Heart left ventricle (tissue), 16 donors: ENCODE measurements around the gene CDK5. TPM values are rescaled to one million over a fixed set of nuclear protein-coding genes. Genes with fewer than 3 reads are reported as not detected.

Experiments used
- ATAC-seq, 4 donors: fragments of 200-7000 bp; cut with Tn5 transposase; one replicate each; pipeline ENCODE4 v1.9.1; 2020 to 2022; ENCODE audit warnings: moderate library complexity in 4 of 4, mild to moderate bottlenecking in 3 of 4, moderate number of reproducible peaks in 1 of 4
- DNase-seq, 5 donors: peaks; one replicate each; pipeline ENCODE4 v3.0.0-alpha.2; 2020
- H3K27ac ChIP-seq, 12 donors: fragments of 200-600 bp; sonication (generic) in 4 of 12; one replicate each; pipeline versions ENCODE4 v1.5.0 to v1.8.0; 2016 to 2022; ENCODE audit warnings: mild to moderate bottlenecking in 2 of 12
- H3K27me3 ChIP-seq, 9 donors: fragments of 200-600 bp; sonication (generic) in 2 of 9; one replicate each; pipeline versions ENCODE4 v1.5.1 to v1.8.0; 2016 to 2022; ENCODE audit warnings: mild to moderate bottlenecking in 3 of 9
- H3K36me3 ChIP-seq, 9 donors: fragments of 200-600 bp; sonication (generic) in 2 of 9; one replicate each; pipeline versions ENCODE4 v1.5.0 to v1.8.0; 2018 to 2022; ENCODE audit warnings: mild to moderate bottlenecking in 2 of 9
- H3K4me1 ChIP-seq, 12 donors: fragments of 200-600 bp; sonication (generic) in 4 of 12; one replicate each; pipeline versions ENCODE4 v1.5.0 to v1.8.0; 2016 to 2022; ENCODE audit warnings: mild to moderate bottlenecking in 3 of 12
- H3K4me3 ChIP-seq, 12 donors: fragments of 200-600 bp; sonication (generic) in 4 of 12; one replicate each; pipeline versions ENCODE4 v1.5.0 to v1.8.0; 2017 to 2022; ENCODE audit warnings: mild to moderate bottlenecking in 9 of 12, moderate library complexity in 4 of 12
- H3K9me3 ChIP-seq, 12 donors: fragments of 200-600 bp; sonication (generic) in 4 of 12; one replicate each; pipeline versions ENCODE4 v1.5.0 to v1.8.0; 2016 to 2022; ENCODE audit warnings: mild to moderate bottlenecking in 1 of 12
- POLR2A ChIP-seq, 2 donors: fragments of 450-650 bp; IDR thresholded peaks; one replicate each; pipeline ENCODE4 v1.6.1; 2017; ENCODE audit warnings: antibody characterized with exemption in 2 of 2, mild to moderate bottlenecking in 2 of 2, moderate library complexity in 2 of 2
- WGBS, 4 donors: extraction: QIAGEN DNeasy Blood & Tissue Kit in 2 of 4; methylation state at CpG; one replicate each; pipeline versions ENCODE4 v1.1.5 to v1.1.7; 2013 to 2018; 5-methylcytosine and 5-hydroxymethylcytosine counted together
- intact Hi-C, 10 donors: fragments of 100-400 bp; cut with DNase I; formaldehyde crosslinking; loops; one replicate each; pipeline versions ENCODE4 v1.11.1 to v1.14.2; 2022
- polyA plus RNA-seq, 2 donors: library from polyadenylated mRNA; stranded (reverse); fragments of 200-250 nt; gene quantifications; one replicate each; pipeline ENCODE4 v1.2.3, GENCODE V29; 2013
- total RNA-seq, 9 donors: library from RNA; depleted of rRNA in 2 of 9; stranded (reverse); fragments of >200 nt in 2 of 9; fragmentation: NEBNext Ultra II Directional in 3 of 9; extraction: Animal tissue kit (Norgen Biotek cat#: 25700) in 3 of 9; gene quantifications; one replicate each; pipeline versions ENCODE4 v1.1.0 to v1.2.4, GENCODE V29; 2016 to 2023
- TF ChIP-seq, protein P1 (sequence below), 12 donors: fragments of 200-600 bp; sonication (generic) in 4 of 12; IDR thresholded peaks; one replicate each; pipeline versions ENCODE4 v1.5.0 to v1.8.0; 2018 to 2022; ENCODE audit warnings: antibody characterized with exemption in 12 of 12, mild to moderate bottlenecking in 5 of 12
- donor health status: ischemic (EF 13 %, LVEDD 7.1; RV severe dilation, severe dysfunction).
- donor health status: healthy with polysubstance abuse.
- donor health status: DM: no; HTN: yes; CAD: no.
- donor health status: DM: no; HTN: no; CAD: no.
- donor health status: ischemic (EF 25% LVEDD 6.9; RV normal size, moderate dysfunction).
- donor health status: ischemic (EF 25% LVEDD 5.7; RV mildly dilated, moderate dysfunction).
- donor health status: healthy.
- donor health status: DM: yes; HTN: yes; CAD: no.
- donor health status: ischemic (EF 35%, LVEDD 5.7; RV mildly dilated, moderate dysfunction).
- donor health status: nonischemic (EF 11% LVEDD 7.7; RV severe dilation, severe dysfunction).
- donor health status: DM: yes; HTN: yes; CAD: no.
- donor health status: PGD.
- donor health status: ischemic (EF 29% LVEDD 5.4; RV normal size, mild dysfunction).
- donor health status: nonischemic (EF 23%, LVEDD 6.1; RV moderate dilation, normal function).

Gene CDK5
- total and polyA plus RNA-seq, 11 donors: 5.6 to 13.7 (median 7.6) TPM

DNA sequence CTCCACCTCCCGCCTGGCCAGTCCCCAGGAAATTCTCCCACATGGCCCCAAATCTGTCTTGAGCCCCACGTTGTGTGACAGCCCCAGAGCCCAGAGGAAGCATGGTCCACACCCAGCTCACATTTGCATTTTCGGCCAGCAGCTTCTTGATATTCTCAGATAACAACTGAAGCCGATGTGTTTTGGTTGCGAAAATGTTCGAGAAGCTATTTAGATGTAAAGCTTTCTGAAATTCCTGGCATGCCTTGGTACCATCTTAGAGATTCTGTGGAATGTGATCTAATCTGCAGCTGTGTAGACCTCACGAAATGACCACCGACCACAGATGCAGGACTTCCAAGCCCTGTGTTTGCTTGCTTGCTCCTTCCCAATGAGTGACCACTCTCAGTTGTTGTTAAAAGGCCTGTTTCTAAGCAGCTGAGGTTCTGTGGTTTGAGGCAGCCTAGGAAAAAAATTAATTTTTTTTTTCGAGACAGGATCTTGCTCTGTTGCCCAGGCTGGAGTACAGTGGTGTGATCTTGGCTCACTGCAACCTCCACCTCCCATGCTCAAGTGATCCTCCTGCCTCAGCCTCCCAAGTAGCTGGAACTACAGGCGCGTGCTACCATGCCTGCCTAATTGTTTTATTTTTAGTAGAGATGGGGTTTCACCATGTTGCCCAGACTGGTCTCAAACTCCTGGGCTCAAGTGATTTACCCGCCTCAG is 10.5 kb upstream of the CDK5 start:
- Histone ChIP-seq H3K36me3 (peaks cover 0 to 97% (median 90%) of the 10 kb centered on the region in 9 donors), H3K27me3 (no peaks in the 10 kb centered on the region), H3K4me3 (no peak overlapping the region), H3K9me3 (no peaks in the 10 kb centered on the region), H3K27ac (no peak overlapping the region), H3K4me1 (peaks cover 0 to 6% (median 3%) of the 10 kb centered on the region in 12 donors)
- DNase-seq: no peak
- intact Hi-C loops: loop anchor here in 1 of 10 donors (10.0 kb wide), 1 partner anchor 47 kb away; no protein-coding TSS in a partner anchor
- TF ChIP-seq, protein P1, sequence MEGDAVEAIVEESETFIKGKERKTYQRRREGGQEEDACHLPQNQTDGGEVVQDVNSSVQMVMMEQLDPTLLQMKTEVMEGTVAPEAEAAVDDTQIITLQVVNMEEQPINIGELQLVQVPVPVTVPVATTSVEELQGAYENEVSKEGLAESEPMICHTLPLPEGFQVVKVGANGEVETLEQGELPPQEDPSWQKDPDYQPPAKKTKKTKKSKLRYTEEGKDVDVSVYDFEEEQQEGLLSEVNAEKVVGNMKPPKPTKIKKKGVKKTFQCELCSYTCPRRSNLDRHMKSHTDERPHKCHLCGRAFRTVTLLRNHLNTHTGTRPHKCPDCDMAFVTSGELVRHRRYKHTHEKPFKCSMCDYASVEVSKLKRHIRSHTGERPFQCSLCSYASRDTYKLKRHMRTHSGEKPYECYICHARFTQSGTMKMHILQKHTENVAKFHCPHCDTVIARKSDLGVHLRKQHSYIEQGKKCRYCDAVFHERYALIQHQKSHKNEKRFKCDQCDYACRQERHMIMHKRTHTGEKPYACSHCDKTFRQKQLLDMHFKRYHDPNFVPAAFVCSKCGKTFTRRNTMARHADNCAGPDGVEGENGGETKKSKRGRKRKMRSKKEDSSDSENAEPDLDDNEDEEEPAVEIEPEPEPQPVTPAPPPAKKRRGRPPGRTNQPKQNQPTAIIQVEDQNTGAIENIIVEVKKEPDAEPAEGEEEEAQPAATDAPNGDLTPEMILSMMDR (IDR thresholded peaks at IDR 0.05): no peak
- no peak for TF ChIP-seq POLR2A (IDR thresholded peaks at IDR 0.05)
- 78 to 85% (median 82%) methylated on average over 12 of the region's 12 CpGs for WGBS, 4 donors
- ATAC-seq: no peak

DNA sequence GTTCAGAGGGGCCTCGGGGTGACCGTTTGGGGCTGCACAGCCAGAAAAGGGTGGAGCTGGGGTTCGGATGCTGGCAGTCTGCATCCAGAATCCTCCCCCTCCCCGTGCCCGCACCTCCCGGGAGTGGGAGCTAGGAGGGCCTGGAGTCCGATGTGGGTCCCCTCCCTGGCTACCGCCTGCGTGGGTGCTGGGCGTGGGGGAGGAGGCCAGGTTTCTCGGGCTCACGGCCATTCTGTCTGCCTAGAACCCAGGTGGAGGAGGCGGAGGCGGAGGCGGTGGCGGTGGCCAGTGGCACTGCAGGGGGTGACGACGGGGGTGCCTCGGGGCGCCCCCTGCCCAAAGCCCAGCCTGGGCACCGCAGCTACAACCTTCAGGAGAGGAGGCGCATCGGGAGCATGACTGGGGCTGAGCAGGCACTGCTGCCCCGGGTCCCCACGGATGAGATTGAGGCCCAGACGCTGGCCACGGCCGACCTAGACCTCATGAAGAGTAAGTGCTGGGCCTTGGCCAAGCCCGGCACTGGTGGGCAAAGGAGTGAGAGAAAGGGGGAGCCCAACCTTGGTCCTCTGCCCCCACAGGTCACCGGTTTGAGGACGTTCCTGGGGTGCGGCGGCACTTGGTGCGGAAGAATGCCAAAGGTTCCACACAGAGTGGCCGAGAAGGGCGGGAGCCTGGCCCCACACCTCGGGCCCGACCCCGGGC is 8.7 kb upstream of the CDK5 start:
- WGBS, 4 donors: 89 to 95% (median 91%) methylated on average over 36 to 39 of the region's 39 CpGs

DNA sequence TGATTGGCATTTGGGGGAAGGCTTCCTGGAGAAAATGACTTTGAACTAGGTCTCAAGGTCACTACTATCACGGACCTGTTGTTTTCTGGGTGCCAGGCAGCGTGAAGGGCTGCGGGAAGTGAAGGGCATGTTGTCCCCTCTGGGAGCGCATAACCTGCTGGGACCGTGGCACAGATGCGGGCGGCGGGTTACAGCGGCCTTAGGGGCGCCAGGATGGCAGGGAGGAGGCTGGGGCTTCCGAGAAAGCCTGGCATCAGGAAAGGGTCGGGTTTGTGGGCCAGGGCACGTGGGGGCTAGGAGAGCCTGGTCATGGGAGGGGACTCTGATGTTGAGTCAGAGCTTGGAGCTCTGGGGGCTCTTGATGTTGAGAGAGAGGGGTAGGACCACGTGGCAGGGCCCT is 7.8 kb upstream of the CDK5 start:
- no peak for TF ChIP-seq POLR2A (IDR thresholded peaks at IDR 0.05)
- TF ChIP-seq, protein P1 (IDR thresholded peaks at IDR 0.05): no peak
- no peak for DNase-seq

More for the DNA sequence above, 8.7 kb upstream of the CDK5 start:
- ATAC-seq: no peak
- TF ChIP-seq, protein P1 (IDR thresholded peaks at IDR 0.05): no peak
- TF ChIP-seq POLR2A (IDR thresholded peaks at IDR 0.05): no peak
- Histone ChIP-seq H3K4me1 (peaks cover 4 to 22% (median 16%) of the 10 kb centered on the region in 12 donors), H3K4me3 (no peak overlapping the region), H3K36me3 (peaks cover 0 to 81% (median 75%) of the 10 kb centered on the region in 9 donors), H3K27ac (no peak overlapping the region), H3K27me3 (no peaks in the 10 kb centered on the region), H3K9me3 (no peaks in the 10 kb centered on the region)
- no peak for DNase-seq
- intact Hi-C loops: loop anchor here in 1 of 10 donors (10.0 kb wide), 1 partner anchor 48 kb away; no protein-coding TSS in a partner anchor

DNA sequence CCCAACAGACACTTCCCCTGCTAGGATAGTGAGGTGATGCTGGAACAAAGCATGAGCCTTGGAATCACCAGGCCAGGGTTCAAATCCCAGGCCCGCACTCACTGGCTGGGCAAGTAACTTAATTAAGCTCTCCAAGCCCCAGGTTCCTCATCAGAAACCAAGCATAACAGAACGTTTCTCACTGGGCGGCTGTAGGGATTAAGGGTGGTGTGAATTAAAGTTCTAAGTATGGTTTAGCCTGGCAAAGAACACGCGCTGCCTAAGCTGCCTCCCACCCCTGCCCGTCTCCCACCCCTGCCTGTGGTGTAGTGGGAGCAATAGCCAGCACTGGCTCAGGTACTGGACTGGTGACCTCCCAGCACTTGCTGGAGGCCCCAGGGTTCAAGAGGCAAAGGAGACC is 7.3 kb upstream of the CDK5 start:
- intact Hi-C loops: loop anchor here in 1 of 10 donors (10.0 kb wide), 1 partner anchor 50 kb away; no protein-coding TSS in a partner anchor
- no peak overlapping the region for H3K27ac ChIP-seq

More for the DNA sequence above, 7.8 kb upstream of the CDK5 start:
- H3K27ac ChIP-seq: no peak overlapping the region
- no peaks in the 10 kb centered on the region for H3K27me3 ChIP-seq
- no peak overlapping the region for H3K4me3 ChIP-seq
- no peaks in the 10 kb centered on the region for H3K9me3 ChIP-seq
- WGBS, 4 donors: 69 to 84% (median 81%) methylated on average over 14 of the region's 14 CpGs
- H3K36me3 ChIP-seq: peaks cover 0 to 71% (median 66%) of the 10 kb centered on the region in 9 donors
- no peak for ATAC-seq
- intact Hi-C loops: loop anchor here in 1 of 10 donors (10.0 kb wide), 1 partner anchor 49 kb away; no protein-coding TSS in a partner anchor
- H3K4me1 ChIP-seq: peaks cover 9 to 31% (median 26%) of the 10 kb centered on the region in 12 donors

More for the DNA sequence above, 7.3 kb upstream of the CDK5 start:
- peaks cover 0 to 66% (median 61%) of the 10 kb centered on the region in 9 donors for H3K36me3 ChIP-seq
- DNase-seq (no peak), ATAC-seq (no peak)
- no peaks in the 10 kb centered on the region for H3K27me3 ChIP-seq
- H3K4me1 ChIP-seq: peaks cover 9 to 36% (median 29%) of the 10 kb centered on the region in 12 donors
- H3K4me3 ChIP-seq: no peak overlapping the region
- 88 to 91% (median 88%) methylated on average over 6 of the region's 6 CpGs for WGBS, 4 donors
- H3K9me3 ChIP-seq: no peaks in the 10 kb centered on the region
- TF ChIP-seq, protein P1 (IDR thresholded peaks at IDR 0.05): no peak
- TF ChIP-seq POLR2A (IDR thresholded peaks at IDR 0.05): no peak
